ENCODE data around the gene RECQL5. TPM values are rescaled to one million over a fixed set of nuclear protein-coding genes. Genes with fewer than 3 reads are reported as not detected.

Gene RECQL5
- total RNA-seq, 3 donors from 2014 or later (not counting 1 experiment from before 2014, with no cell fraction given): 33.4 to 39.1 (median 34.3) TPM

DNA sequence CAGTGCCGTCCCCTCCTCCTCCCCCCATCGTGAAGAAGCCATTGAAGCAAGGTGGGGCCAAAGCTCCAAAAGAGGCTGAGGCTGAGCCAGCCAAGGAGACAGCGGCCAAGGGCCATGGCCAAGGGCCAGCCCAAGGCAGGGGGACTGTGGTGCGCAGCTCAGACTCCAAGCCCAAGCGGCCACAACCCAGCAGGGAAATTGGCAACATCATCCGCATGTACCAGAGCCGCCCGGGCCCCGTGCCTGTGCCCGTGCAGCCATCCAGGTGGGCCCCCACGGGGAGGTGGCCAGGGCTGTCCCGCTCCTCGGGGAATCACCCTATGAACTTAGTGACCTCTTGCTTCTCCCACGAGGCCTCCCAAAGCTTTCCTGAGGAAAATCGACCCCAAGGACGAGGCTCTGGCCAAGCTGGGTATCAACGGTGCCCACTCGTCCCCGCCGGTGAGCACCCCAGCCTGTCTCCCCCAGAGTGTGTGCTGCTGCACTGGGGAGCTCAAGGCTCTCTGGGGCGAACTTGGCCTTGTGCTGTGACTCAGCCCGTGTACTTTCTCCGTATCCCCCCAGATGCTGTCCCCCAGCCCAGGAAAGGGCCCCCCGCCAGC, 50.3 kb downstream of the RECQL5 start:
- Histone ChIP-seq H3K4me1 (ENCODE audit: control insufficient read depth, insufficient read depth, low read length) (peaks cover 7% of the 10 kb centered on the region), H3K4me3 (ENCODE audit: low read length) (no peak overlapping the region), H3K9me3 (ENCODE audit: control insufficient read depth, insufficient read depth, low read length) (no peaks in the 10 kb centered on the region), H3K27ac (ENCODE audit: low read length) (no peak overlapping the region), H3K27me3 (ENCODE audit: control insufficient read depth, insufficient read depth, low read length) (no peaks in the 10 kb centered on the region), H3K36me3 (ENCODE audit: control insufficient read depth, insufficient read depth, low read length) (peaks cover 69% of the 10 kb centered on the region)
- no peaks in the 10 kb centered on the region for H3K27me3 Mint-ChIP-seq (ENCODE audit: low read depth in 2 of 2)
- no peaks in the 10 kb centered on the region for H3K9me3 Mint-ChIP-seq
- TF ChIP-seq, protein P1, sequence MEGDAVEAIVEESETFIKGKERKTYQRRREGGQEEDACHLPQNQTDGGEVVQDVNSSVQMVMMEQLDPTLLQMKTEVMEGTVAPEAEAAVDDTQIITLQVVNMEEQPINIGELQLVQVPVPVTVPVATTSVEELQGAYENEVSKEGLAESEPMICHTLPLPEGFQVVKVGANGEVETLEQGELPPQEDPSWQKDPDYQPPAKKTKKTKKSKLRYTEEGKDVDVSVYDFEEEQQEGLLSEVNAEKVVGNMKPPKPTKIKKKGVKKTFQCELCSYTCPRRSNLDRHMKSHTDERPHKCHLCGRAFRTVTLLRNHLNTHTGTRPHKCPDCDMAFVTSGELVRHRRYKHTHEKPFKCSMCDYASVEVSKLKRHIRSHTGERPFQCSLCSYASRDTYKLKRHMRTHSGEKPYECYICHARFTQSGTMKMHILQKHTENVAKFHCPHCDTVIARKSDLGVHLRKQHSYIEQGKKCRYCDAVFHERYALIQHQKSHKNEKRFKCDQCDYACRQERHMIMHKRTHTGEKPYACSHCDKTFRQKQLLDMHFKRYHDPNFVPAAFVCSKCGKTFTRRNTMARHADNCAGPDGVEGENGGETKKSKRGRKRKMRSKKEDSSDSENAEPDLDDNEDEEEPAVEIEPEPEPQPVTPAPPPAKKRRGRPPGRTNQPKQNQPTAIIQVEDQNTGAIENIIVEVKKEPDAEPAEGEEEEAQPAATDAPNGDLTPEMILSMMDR (IDR thresholded peaks at IDR 0.05): no peak
- no peak overlapping the region for H3K4me3 Mint-ChIP-seq
- 90% methylated on average over 24 of the region's 24 CpGs for WGBS (ENCODE audit: insufficient coverage)
- intact Hi-C loops (cut with micrococcal nuclease): no loop called here
- no peaks in the 10 kb centered on the region for H3K4me1 Mint-ChIP-seq
- no peak for DNase-seq
- ATAC-seq: no peak
- H3K27ac Mint-ChIP-seq: no peak overlapping the region
- no peaks in the 10 kb centered on the region for H3K36me3 Mint-ChIP-seq

GRCh38 chr17:75615301-75615700, 51.7 kb downstream of the RECQL5 start:
- Mint-ChIP-seq H3K4me3 (no peak overlapping the region), H3K36me3 (no peaks in the 10 kb centered on the region), H3K27me3 (ENCODE audit: low read depth in 2 of 2) (no peaks in the 10 kb centered on the region), H3K4me1 (no peaks in the 10 kb centered on the region), H3K9me3 (no peaks in the 10 kb centered on the region), H3K27ac (no peak overlapping the region)
- Histone ChIP-seq H3K27ac (ENCODE audit: low read length) (no peak overlapping the region), H3K27me3 (ENCODE audit: control insufficient read depth, insufficient read depth, low read length) (no peaks in the 10 kb centered on the region), H3K36me3 (ENCODE audit: control insufficient read depth, insufficient read depth, low read length) (peaks cover 60% of the 10 kb centered on the region), H3K4me3 (ENCODE audit: low read length) (no peak overlapping the region), H3K9me3 (ENCODE audit: control insufficient read depth, insufficient read depth, low read length) (no peaks in the 10 kb centered on the region), H3K4me1 (ENCODE audit: control insufficient read depth, insufficient read depth, low read length) (peaks cover 7% of the 10 kb centered on the region)
- DNase-seq (no peak), ATAC-seq (no peak)
- intact Hi-C loops (cut with micrococcal nuclease): no loop called here
- 93% methylated on average over 11 of the region's 11 CpGs for WGBS (ENCODE audit: insufficient coverage)
- TF ChIP-seq, protein P1 (IDR thresholded peaks at IDR 0.05): no peak

DNA sequence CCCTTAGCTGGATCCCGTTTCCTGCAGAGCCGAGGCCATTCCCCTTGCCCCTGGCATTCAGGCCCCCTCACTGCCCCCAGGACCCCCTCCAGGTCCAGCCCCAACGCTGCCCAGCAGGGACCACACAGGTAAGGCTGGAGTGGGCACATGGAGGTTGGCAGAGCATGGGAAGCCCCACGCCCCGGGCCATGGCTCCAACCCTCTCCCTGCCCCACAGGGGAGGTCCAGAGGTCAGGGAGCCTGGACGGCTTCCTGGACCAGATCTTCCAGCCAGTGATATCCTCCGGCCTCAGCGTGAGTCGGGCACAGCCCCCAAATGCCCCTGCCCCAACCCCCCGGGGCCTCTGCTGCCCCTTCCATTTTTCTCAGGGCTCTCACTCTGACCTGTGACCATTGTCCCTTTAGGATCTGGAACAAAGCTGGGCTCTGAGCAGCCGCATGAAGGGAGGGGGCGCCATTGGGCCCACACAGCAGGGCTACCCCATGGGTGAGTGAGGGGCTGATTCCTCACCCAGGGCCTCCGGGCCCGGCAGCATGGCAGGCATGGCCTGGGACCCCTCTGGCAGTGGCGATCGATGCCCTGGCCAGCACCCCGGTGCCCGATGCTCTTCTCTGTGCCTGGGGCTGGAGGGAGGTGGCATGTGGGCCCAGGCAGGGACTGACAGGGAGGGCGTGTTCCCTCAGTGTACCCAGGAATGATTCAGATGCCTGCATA, 52.2 kb downstream of the RECQL5 start:
- H3K36me3 ChIP-seq (ENCODE audit: control insufficient read depth, insufficient read depth, low read length): peaks cover 54% of the 10 kb centered on the region
- 94% methylated on average over 19 of the region's 19 CpGs for WGBS (ENCODE audit: insufficient coverage)

More for the DNA sequence above, 52.2 kb downstream of the RECQL5 start:
- no peak for DNase-seq
- Histone ChIP-seq H3K4me3 (ENCODE audit: low read length) (no peak overlapping the region), H3K27ac (ENCODE audit: low read length) (no peak overlapping the region), H3K9me3 (ENCODE audit: control insufficient read depth, insufficient read depth, low read length) (no peaks in the 10 kb centered on the region), H3K27me3 (ENCODE audit: control insufficient read depth, insufficient read depth, low read length) (no peaks in the 10 kb centered on the region), H3K4me1 (ENCODE audit: control insufficient read depth, insufficient read depth, low read length) (peaks cover 7% of the 10 kb centered on the region)
- no peak for ATAC-seq
- Mint-ChIP-seq H3K9me3 (no peaks in the 10 kb centered on the region), H3K27ac (no peak overlapping the region), H3K36me3 (no peaks in the 10 kb centered on the region), H3K4me1 (no peaks in the 10 kb centered on the region), H3K27me3 (ENCODE audit: low read depth in 2 of 2) (no peaks in the 10 kb centered on the region), H3K4me3 (no peak overlapping the region)
- intact Hi-C loops (cut with micrococcal nuclease): no loop called here
- TF ChIP-seq, protein P1 (IDR thresholded peaks at IDR 0.05): no peak
